NT2/D1 (cell line): ENCODE data around the gene ALG14.
A peak's percentile ranks its signal among the peaks of the same experiment; 100 is the strongest.
"Not testable (repeated sequence)": the region's sequence is repeated elsewhere in the genome, so short reads cannot be mapped to it uniquely, and the experiment has no call there.

Source experiments
- DNase-seq: peaks from one replicate; pipeline ENCODE4 v3.0.0-alpha.2; 2011; ENCODE audit warnings: low read depth, low spot score
- H3K27me3 ChIP-seq: 2 replicates; pipeline ENCODE4 v1.6.0; 2011; ENCODE audit warnings: mild to moderate bottlenecking; ENCODE audit not compliant: insufficient read length, insufficient read depth
- H3K36me3 ChIP-seq: 2 replicates; pipeline ENCODE4 v1.6.1; 2011; ENCODE audit warnings: mild to moderate bottlenecking, low read length, mixed read lengths; ENCODE audit not compliant: insufficient read depth, insufficient read length
- H3K4me1 ChIP-seq: 2 replicates; pipeline ENCODE4 v1.5.1; 2011; ENCODE audit not compliant: insufficient read depth, insufficient read length
- H3K4me3 ChIP-seq: 2 replicates; pipeline ENCODE4 v1.5.1; 2011; ENCODE audit warnings: low read depth; ENCODE audit not compliant: insufficient read length
- H3K9ac ChIP-seq: 2 replicates; pipeline ENCODE4 v1.6.0; 2011; ENCODE audit warnings: low read depth; ENCODE audit not compliant: insufficient read length
- H3K9me3 ChIP-seq: 2 replicates; pipeline ENCODE4 v1.5.1; 2011; ENCODE audit warnings: mild to moderate bottlenecking, low read length; ENCODE audit not compliant: insufficient read depth
- SUZ12 ChIP-seq: IDR thresholded peaks from 2 replicates; pipeline ENCODE4 v1.6.1; 2011; ENCODE audit not compliant: insufficient read length, insufficient read depth; ENCODE audit errors: extremely low read depth
- YY1 ChIP-seq: IDR thresholded peaks from 2 replicates; pipeline ENCODE4 v1.6.1; 2011; ENCODE audit not compliant: insufficient read length, insufficient read depth
- ZNF274 ChIP-seq: IDR thresholded peaks from 2 replicates; pipeline ENCODE4 v1.6.1; 2011; ENCODE audit warnings: mild to moderate bottlenecking, low read depth, low read length

The ALG14 gene

DNA sequence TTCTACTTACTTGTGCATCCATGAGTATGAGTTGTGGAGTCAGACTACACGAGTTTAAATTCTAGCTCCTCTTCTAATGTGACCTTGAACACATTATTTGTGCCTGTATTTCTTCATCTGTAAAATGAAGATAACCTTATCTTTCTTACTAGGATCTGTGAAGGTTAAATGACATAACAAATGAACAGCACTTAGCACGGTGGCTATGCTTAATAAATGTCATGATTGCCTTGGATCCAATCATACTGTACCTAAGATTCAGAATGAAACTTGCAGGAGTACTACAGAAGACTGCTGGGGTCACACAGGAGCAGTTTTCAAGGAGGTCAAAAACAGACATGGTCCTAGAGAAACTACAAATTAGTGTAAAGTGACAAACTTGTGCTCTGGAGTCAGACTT, 22.2 kb upstream of the ALG14 start:
- Histone ChIP-seq H3K4me1 (no peaks in the 10 kb centered on the region), H3K36me3 (no peaks in the 10 kb centered on the region), H3K9ac (no peak overlapping the region), H3K4me3 (no peak overlapping the region), H3K9me3 (peaks cover 7% of the 10 kb centered on the region), H3K27me3 (no peaks in the 10 kb centered on the region)
- no peak for DNase-seq
- TF ChIP-seq YY1: no peak

DNA sequence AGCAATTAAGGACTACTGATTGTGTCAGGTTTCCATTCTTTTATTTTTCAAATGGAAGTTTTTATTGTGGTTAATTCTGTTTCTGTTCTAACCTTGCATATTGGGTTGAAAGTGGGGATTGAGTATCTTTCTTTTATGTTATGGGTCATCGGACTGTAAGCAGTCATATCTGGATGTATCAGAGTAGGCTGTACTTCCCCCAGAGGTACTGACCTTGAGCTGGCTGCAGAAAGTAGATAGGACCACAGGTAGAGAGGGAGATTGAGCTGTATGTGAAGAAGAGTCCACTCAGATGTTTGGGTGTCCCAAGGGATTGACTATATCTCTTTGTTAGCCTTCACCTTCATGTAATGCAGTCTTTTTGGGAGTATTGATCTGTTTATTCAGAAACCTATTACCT, 20.5 kb upstream of the ALG14 start:
- TF ChIP-seq SUZ12: no peak
- no peak for TF ChIP-seq YY1
- TF ChIP-seq ZNF274: no peak
- H3K4me3 ChIP-seq: no peak overlapping the region
- H3K4me1 ChIP-seq: no peaks in the 10 kb centered on the region
- DNase-seq: no peak
- peaks cover 13% of the 10 kb centered on the region for H3K9me3 ChIP-seq
- H3K27me3 ChIP-seq: no peaks in the 10 kb centered on the region
- H3K36me3 ChIP-seq: no peaks in the 10 kb centered on the region
- no peak overlapping the region for H3K9ac ChIP-seq

DNA sequence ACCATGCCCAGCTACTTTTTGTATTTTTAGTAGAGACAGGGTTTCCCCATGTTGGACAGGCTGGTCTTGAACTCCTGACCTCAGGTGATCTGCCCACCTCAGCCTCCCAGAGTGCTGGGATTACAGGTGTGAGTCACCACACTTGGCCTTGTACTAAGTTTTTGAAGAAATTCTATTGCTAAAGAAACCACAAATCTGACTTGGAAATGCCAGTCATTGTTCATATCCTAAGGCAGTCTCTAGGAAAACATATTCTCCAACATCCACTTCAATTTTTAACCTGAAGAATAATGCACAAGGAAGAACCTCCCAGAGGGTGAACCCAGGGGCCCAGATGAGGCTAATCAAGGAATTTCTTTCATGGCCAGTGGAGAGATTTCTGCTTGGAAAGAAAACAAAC, 20.1 kb upstream of the ALG14 start:
- H3K9me3 ChIP-seq: peaks cover 13% of the 10 kb centered on the region
- DNase-seq: not testable (repeated sequence)

DNA sequence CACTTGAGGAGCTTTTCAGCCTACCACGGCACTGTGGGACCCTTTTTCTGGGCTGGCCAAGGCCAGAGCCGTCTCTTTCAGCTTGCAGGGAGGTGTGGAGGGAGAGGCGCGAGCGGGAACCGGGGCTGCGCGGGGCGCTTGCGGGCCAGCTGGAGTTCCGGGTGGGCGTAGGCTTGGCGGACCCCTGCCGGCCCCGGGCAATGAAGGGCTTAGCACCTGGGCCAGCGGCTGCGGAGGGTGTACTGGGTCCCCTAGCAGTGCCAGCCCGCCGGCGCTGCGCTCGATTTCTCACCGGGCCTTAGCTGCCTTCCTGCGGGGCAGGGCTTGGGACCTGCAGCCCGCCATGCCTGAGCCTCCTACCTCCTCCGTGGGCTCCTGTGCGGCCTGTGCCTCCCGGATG, 18.5 kb upstream of the ALG14 start:
- not testable (repeated sequence) for H3K36me3 ChIP-seq, H3K4me3 ChIP-seq, DNase-seq, H3K9ac ChIP-seq, H3K27me3 ChIP-seq, H3K4me1 ChIP-seq
- peaks cover 13% of the 10 kb centered on the region for H3K9me3 ChIP-seq

More for the DNA sequence above, 20.1 kb upstream of the ALG14 start:
- not testable (repeated sequence) for H3K4me1 ChIP-seq, H3K9ac ChIP-seq, H3K4me3 ChIP-seq, H3K27me3 ChIP-seq, H3K36me3 ChIP-seq

DNA sequence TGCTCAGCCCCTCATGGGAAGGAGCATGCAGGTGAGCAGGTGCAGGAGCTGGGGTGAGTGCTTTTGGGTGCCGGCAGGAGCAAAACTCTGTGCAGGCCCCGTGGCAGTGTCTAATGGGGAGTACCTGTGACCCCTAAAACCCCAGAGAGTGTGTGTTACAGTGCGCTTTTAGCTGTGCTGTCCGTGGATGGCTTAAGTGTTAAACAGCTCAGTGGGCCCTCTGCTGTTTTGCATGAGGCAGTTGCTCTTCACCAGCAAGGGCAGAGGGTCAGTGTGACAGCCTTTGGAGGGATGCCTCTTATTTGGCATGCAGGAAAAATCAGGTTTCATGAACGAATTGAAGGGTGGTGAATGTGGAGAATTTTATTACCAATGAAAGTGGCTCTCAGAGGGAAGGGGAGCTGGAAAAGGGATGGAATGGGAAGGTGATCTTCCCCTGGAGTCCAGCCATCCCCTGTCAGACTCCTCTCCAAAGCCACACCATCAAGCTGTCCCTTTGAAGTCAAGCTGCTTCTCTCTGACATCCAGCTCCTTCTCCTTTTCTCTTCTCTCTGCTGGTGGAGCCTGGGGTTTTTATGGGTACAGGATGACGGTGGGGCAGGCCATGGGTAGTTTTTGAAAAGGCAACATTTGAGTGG, 17.0 kb upstream of the ALG14 start:
- no peak for DNase-seq
- H3K27me3 ChIP-seq: no peaks in the 10 kb centered on the region

DNA sequence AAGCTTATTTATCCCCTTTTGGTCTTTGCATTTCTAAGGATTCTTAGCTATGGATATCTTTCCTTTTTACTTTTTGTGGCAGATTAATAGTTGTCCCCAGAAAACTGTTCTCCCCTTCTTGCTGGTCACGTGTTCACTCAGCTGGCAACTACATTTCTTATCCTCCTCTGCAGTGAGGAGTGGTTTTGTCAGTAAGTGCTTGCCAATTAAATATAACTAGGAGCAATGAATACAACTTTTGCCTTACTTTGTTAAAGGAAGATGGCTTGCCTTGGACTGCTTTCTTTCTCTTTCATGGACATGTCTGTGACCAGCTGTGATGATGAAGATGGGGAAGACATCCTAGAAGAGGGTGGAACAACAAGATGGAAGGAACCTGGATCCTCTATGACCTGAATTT, 15.6 kb upstream of the ALG14 start:
- H3K4me3 ChIP-seq: no peak overlapping the region
- H3K36me3 ChIP-seq: no peaks in the 10 kb centered on the region
- no peaks in the 10 kb centered on the region for H3K27me3 ChIP-seq
- no peak for TF ChIP-seq YY1
- TF ChIP-seq ZNF274: no peak
- no peak for TF ChIP-seq SUZ12
- DNase-seq: no peak
- no peaks in the 10 kb centered on the region for H3K4me1 ChIP-seq
- no peak overlapping the region for H3K9ac ChIP-seq
- peaks cover 13% of the 10 kb centered on the region for H3K9me3 ChIP-seq

More for the DNA sequence above, 17.0 kb upstream of the ALG14 start:
- TF ChIP-seq YY1 (no peak), SUZ12 (no peak), ZNF274 (no peak)
- no peaks in the 10 kb centered on the region for H3K36me3 ChIP-seq
- peaks cover 13% of the 10 kb centered on the region for H3K9me3 ChIP-seq
- no peaks in the 10 kb centered on the region for H3K4me1 ChIP-seq
- no peak overlapping the region for H3K9ac ChIP-seq
- no peak overlapping the region for H3K4me3 ChIP-seq

DNA sequence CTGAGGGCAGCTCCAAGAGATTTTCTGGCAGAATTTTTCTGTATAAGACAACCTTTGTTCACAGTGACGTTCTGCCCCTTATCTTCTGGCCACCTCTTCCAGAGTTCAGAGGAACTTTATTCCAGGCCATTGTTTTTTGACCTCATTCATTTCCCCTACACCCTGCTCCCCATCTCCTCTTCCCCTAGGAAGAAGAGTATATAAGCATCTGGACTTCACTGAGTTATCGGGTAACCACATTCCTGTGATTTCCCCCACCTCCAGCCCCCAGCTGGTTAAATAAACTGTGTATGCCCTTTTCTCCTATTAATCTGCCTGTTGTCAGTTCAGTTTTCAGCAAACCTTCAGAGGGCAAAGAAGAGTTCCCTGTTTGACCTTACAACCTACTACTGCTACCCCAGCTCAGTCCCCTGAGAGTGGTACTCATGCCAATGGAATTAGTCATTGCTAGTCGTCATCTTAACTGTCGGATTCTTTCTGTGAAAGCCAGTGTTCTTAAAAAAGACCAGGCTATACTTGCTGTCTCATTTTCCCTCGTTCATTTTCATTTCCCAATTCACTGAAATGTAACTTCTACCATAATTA, 14.3 kb upstream of the ALG14 start:
- H3K36me3 ChIP-seq: no peaks in the 10 kb centered on the region
- DNase-seq: peak; percentile 59
- peaks cover 13% of the 10 kb centered on the region for H3K9me3 ChIP-seq
- no peak overlapping the region for H3K4me3 ChIP-seq
- TF ChIP-seq SUZ12 (no peak), YY1 (no peak), ZNF274 (no peak)
- no peaks in the 10 kb centered on the region for H3K27me3 ChIP-seq
- no peaks in the 10 kb centered on the region for H3K4me1 ChIP-seq
- H3K9ac ChIP-seq: no peak overlapping the region

DNA sequence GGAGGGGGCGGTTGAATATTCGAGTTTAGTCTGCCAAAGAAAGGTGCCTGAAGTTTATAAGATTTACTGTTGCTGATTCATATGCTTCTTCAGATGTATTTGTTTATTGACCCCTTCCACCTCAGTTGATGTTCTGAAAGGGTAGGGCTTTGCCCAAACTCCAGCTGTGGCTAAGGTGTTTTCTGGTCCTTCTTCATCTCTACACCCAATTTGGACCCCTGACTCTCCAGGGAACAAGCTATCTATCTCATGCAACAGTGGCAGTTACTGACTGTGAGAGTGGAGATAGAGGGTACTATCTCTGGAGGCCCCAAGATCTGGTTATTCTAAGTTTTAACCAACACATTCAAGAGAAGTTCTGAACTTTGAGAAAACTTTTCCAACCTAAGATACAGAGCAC, 12.6 kb upstream of the ALG14 start:
- H3K36me3 ChIP-seq: no peaks in the 10 kb centered on the region
- no peak overlapping the region for H3K9ac ChIP-seq
- TF ChIP-seq SUZ12: no peak
- TF ChIP-seq ZNF274: no peak
- TF ChIP-seq YY1: no peak
- no peak overlapping the region for H3K4me3 ChIP-seq
- H3K4me1 ChIP-seq: no peaks in the 10 kb centered on the region
- H3K9me3 ChIP-seq: peaks cover 10% of the 10 kb centered on the region
- H3K27me3 ChIP-seq: no peaks in the 10 kb centered on the region
- DNase-seq: no peak
